ENCODE results near the gene GGN. TPM values are rescaled to one million over a fixed set of nuclear protein-coding genes. Genes with fewer than 3 reads are reported as not detected.

GGN gene
- total and polyA plus RNA-seq, 9 of the 15 experiments (the other 6 are each of a cell fraction or from before 2014, with no cell fraction given), result 0.15 to 0.33 TPM; not detected in 7

- TF ChIP-seq REST (IDR thresholded peaks at IDR 0.05; ENCODE audit: borderline replicate concordance) (peak; percentile 71), REST (CRISPR knock-in tag; IDR thresholded peaks at IDR 0.05; ENCODE audit: low read depth) (no peak), ARID3B (CRISPR knock-in tag; IDR thresholded peaks at IDR 0.05; ENCODE audit: borderline replicate concordance) (no peak), ZNF140 (CRISPR knock-in tag; IDR thresholded peaks at IDR 0.05) (no peak), SRSF7 (optimal IDR thresholded peaks at IDR 0.05; ENCODE audit: low read depth, low read length) (no peak), U2AF2 (optimal IDR thresholded peaks at IDR 0.05; ENCODE audit: low read depth, low read length) (no peak), THAP12 (CRISPR knock-in tag; IDR thresholded peaks at IDR 0.05) (no peak), CHAMP1 (IDR thresholded peaks at IDR 0.05) (no peak), RUNX1 (IDR thresholded peaks at IDR 0.05; ENCODE audit: low read depth) (no peak), ZNF124 (CRISPR knock-in tag; IDR thresholded peaks at IDR 0.05) (no peak), FOXM1 (IDR thresholded peaks at IDR 0.05; ENCODE audit: low read depth) (0 out of 2 replicates have a peak, but pooled peaks have one; percentile 28), FOXM1 (CRISPR knock-in tag; IDR thresholded peaks at IDR 0.05; ENCODE audit: low read depth) (no peak), KDM1A (IDR thresholded peaks at IDR 0.05) (peak; percentile 89 to 92), CXXC5 (CRISPR knock-in tag; IDR thresholded peaks at IDR 0.05) (peak; percentile 42)
Observed at GRCh38 chr19:38433268-38433733, 45.5 kb upstream of the GGN start, which contains the start of gene RYR1 (continued).

Data from K562 (cell line).